CD4-positive, alpha-beta T cell treated with Interleukin-4 for 1 hour (primary cell): ENCODE measurements around the gene ADAMTS12.

Experiments
- DNase-seq, 2 donors: peaks; one replicate each; pipeline ENCODE4 v3.0.0-alpha.2; 2020 to 2022

The ADAMTS12 gene

DNA sequence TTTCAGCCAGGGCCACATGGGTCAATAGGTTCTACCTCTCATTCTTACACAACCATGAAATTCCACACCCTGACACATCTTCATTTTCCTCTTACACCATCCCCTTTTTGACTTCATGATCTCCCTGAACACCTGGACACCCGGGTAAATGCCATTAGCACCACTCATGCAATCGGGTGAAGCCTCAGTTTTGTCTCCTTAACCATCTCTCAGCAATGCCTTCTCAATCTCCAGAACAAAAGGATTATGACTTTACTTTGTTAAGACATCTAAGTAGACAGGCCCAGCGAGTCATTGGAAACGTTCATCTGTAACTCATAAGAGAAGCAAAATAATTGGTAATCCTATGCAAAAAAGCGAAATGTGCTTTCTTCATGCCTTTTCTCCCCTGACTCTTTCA is 49.9 kb downstream of the ADAMTS12 start:
- DNase-seq, result no peak

DNA sequence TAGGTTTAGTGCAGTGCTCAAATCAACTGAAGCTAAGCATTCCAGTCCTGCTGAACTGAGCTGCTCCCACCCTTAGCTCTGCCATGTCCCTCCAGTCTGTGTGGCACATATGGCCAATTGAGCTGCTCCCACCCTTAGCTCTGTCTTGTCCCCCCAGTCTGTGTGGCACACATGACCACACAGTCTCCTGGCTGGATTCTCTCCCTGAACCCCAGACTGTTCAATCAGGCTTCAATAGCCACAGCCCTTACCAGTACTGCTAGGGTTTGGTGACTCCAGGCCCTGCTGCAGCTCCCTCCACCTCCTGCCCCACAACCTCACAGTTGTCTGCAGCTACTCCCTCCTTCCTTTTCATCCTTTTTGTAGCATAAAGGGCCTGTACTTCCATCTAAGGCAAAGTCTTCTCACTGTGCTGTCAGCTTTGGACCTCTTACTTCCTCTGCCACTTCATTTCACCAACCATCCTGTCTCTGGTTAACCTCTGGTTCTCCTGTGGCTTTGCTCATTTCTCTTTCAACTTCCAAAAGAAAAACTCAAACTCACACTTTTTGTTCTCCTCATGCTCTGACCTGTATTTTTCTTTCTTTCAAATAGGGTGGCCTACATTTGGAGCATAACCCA is 50.8 kb downstream of the ADAMTS12 start:
- no peak for DNase-seq

DNA sequence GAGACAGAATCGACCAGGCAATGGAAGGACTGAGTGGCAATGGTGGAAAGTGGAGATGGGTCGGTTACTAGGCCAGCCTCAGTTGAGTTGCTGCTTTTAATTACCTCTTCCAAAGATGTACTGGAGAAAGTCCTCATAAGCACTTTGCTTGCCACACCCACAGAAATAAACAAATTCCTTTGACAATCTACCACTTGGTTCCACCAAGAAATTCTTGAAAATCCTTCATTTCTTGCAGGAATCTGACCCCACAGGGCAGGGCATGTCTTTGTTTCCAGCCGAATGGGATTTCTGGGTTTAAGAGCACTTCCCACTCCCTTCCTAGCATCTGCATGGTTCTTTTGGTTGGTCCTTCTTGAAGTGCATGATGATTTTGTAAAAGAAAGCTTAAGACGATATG is 54.5 kb downstream of the ADAMTS12 start:
- DNase-seq, result no peak

DNA sequence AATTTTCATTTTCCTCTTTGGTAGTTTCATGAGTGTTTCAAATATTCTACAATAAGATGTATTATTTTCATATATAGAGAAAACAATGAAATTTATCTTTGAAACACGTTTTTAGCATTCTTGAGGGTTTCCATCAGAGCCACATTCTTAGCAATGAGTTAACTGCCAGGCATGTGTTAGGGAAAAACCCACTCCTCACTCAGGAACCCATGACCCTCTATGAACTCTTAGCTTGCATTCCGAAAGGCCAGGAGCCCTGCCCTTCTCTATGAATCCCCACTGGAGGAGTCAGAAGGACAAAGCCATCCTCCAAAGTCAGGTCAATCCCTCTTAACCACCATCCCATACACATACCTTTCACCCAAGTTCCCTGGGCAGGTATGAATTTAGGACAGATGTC is 57.5 kb downstream of the ADAMTS12 start:
- no peak for DNase-seq

DNA sequence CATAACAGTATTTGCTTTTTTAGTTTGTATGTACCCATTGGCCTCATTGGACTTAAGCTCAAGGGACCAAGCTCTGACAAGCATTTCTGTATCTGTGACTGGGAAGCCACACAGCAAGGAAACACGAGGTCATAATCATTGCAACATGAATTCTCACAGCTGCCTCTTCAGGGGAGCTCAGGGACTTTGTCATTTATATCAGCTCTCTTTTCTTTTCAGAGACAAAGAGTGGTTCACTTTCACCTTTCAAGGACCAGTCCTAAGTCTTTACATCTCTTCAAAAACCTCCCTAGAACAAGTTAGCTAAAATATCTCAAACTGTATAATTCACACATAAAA is 58.6 kb downstream of the ADAMTS12 start:
- no peak for DNase-seq

DNA sequence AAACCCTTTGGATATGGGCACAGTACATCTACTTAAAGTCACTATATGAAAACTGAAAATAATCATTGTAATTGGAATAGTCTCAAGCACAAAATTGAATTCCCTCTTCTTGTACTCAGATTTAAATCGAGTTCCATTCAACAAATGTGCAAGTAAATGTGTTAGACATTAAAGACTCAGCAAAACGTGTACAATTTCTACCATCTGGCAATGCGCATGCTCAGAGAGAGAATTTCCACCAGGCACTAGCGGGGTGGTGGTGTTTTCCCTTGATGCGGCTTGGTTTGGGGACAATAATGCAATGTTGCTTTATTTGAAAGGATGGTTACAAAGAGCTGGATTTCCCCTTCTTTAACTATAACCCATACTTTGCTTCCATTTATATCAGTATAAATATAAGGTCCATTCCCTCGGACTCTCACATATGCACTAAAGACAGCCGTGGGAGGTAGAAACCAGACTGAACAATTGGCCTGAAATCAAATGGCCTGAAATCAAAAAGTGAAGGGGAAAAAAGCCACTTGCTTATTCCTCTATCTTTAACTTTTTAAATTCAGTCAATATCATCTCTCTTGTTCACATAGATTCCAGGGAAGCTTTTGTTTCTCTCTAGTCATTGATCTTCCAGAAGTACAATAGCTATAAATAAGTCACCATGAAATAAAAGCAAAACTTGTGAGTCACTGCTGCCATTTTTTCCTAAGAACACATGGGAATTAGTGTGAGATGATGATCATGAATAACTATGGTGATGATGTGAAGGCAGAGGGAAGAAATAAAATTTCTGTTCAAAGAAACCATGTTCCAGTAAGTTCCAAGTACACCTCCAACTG is 59.2 kb downstream of the ADAMTS12 start:
- DNase-seq, result no peak

DNA sequence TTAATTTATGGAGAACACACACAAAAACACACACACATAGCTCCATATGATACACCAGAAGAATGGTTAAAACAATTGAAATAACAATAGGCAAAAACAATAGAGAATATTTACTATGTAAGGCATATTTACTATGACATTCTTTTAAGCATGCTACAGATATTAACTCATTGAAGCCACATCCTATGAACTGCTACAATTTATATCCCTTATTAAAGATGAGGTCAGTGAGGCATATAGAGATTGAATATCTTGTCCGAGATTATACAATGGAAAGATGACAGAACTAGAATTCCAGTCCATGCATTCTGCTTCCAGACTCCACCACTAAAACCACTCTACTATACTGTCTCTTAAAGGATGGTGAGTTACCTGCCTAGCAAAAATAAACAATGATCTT is 60.7 kb downstream of the ADAMTS12 start:
- no peak for DNase-seq

DNA sequence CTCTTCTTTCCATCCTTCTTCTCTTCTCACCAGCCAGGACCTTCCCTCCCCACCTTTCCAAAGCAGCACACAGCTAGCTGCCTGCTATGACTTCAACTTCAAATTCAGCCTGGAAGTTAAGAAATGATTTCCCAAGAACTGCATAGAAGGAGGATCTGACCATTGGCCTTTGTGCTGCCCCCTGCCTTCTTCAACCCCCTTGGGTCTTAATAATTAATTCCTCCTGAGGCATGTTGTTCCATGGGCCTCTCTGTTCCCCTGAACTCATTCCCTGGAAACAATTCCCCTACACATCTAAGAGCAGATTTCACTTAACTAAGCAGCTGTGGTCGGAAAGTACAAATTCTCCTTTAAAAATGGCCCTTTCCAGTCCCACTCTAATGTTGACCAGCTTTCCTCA is 62.4 kb downstream of the ADAMTS12 start:
- DNase-seq, result no peak

DNA sequence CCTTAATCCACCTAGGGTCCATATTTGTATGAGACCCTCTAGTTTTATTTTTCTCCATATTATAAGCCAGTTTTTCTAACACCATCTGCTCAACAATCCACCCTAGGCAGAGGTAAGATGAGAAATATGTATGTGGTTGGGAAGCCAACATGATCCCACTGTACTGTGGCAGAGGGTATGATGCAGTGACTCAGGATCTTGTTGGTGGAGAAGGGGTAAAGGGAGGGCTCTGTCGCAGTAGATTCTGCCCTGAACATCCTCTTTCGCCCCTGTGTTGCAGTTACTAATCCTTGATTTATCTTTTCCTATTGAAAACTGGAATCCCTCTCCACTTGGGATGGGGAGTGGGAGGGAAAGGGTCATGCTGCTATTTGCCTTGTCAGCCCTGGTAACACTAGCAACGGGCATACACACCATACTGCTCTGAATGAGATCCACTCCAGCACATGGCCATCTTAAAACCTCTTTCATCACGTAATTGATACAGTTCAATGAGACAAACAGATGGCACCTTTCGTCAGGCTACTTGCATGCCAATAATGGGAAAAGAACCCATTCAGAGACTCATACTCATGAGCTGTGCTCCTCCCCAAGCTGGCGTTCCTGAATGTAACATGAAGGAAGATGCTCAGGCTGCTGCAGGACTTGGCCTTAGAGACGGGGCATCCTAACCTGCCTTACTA is 63.0 kb downstream of the ADAMTS12 start:
- no peak for DNase-seq

DNA sequence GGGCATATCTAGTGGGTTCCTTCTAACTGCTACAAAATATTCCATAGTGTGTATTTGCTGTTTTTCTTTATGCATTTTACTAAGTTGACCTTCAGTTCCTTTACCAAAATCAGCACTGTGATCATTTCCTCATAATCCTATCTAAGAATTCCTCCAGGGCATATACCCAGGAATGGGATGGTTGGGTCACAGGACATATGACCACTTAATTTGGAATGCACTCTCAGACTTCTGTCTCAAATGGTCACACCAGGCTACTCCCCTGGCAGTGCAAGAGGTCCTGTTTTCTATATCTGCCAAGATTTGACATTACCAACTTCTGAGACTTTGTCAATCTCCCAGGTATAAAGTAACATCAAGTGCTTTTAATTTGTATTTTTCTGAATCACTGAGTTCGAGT is 63.9 kb downstream of the ADAMTS12 start:
- no peak for DNase-seq

DNA sequence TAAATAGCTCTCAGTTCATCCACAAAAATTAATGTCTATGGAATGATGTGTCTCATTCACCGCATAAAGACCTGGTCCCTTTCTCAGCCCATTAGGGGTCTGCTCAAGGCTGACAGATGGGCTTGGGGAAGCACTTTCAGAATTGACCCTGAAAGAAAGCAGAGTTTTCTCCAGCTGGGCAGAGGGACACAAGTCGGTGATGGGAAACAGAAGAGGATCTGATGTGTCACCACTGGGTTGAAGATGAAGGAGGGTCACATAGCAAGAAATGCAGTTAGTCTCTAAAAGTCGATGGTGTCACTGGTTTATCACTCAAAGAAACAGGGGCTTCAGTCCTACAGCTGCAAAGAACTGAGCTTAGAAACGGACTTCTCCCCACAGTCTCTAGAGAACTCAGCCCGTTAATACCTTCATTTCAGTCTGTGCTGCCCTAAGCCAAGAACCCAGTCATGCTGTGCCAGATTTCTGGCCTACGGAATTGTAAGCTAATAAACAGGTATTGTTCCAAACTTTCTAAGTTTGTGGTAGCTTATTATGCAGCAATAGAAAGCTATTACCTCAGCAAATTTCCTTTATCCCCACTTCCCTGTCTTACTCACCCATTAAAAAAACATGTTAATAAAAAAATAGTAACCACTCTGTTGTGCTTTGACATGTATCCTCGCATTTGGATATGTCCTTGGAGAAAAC is 64.6 kb downstream of the ADAMTS12 start:
- DNase-seq, result no peak

DNA sequence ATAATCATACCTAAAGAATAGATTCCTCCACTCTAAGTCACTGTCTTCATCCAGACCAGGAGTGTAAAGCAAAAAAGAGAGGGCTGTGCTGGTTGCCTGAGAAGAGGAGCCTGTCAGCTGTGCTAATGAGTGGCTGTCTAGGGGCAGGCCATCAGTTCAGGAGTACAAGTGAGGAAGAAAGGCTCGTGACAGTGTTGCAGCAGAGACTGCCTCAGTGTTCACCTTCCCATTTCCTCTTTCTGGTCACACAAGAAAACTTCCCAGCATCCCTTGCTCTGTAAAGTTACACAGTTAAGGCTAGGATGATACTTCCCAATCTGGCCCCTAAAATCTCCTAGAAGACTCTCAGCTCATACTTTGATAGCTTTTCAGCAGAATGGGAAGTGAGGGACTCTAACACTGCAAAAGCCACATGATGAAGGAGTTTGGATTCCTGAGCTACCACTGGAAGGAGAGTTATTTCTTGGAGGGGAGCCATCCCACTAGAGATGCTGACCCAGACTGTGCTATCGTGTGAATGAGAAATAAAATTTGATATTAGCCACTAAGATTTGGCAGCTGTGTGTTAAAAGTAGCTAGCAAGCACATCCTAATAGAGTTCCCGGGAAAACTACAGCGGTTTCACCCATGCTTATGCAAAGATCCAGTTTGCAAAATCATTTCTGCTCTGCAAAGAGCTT is 67.1 kb downstream of the ADAMTS12 start:
- no peak for DNase-seq

DNA sequence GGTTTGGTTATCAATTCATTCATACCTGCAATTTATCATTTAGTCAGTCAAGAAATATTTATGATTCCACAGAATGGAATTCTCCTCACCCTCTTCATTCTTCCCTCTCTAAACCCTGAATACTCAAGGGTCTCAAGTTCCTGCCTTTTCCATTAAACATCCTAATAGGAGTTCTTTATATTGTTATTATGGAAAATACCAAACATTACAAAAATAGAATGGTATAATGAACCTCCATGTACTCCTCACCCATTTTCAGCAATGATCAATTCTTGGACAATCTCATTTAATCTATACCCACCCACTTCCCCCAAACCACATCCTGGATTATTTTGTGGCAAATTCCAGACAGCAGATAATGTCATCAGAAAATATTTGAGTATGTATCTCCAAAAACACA is 74.5 kb downstream of the ADAMTS12 start:
- no peak for DNase-seq

DNA sequence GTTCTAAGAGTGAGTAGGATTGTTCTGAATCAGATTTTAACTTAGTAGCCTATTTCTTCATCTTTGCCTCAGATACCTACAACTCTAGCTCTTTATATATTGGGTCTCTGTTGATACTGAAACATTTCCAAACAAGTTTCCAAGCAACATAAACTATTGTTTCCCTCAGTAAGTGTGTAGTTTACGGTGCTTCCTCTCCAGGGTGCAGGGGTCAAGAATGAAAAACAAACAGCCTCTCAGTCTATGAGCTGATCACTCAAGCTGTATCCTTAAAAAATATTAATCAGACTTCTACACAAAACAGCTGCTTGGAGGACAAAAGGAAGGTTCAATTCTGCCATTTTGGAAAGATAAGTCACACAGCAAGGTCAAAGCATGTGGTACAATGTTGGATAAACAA is 75.0 kb downstream of the ADAMTS12 start:
- no peak for DNase-seq

DNA sequence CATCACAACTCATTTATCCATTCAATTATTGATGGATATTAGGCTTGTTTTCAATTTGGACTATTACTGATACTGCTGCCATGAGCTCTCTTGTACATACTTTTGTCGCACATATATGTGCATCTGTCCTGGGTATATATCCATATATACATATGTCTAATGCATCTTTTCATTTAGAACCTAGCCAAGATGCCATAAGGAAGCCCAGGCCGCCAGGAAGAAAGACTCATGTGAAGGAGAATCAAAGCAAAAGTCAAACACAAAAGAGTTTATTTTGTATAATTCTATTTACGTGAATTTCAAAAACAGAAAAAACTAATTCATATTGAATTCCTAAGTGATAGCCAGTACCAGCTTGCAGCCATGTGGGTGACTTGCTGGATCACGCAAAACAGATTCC is 79.0 kb downstream of the ADAMTS12 start:
- no peak for DNase-seq

DNA sequence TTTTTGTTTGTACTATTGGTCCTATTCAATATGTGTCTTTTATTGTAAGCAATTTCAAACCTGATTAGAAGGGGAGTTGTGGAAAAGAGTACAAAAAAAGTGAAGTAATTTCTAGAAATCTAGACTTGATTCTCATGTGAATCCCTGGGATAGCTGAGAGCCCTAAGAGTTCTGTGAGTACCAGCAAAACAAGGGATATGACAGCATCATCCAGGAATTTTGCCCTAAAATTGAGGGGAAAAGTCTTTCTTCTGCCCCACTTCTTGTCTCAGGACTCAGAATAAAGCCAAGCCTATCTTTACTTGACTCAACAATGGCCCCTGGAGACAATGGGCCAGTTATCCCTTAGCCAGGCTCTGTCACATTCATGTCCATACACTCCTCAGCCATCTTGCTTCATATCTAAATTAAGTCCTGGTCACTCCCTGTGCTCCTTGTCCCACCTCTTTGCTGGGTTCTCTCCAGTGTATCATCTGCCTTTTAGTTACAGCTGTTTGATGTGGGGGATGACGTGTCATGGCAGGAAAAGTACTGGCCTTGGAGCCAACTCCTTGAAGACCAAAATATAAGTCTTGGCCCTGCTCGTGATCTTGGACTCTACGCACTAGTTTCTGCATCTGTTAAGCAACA is 81.2 kb downstream of the ADAMTS12 start:
- DNase-seq, result no peak

DNA sequence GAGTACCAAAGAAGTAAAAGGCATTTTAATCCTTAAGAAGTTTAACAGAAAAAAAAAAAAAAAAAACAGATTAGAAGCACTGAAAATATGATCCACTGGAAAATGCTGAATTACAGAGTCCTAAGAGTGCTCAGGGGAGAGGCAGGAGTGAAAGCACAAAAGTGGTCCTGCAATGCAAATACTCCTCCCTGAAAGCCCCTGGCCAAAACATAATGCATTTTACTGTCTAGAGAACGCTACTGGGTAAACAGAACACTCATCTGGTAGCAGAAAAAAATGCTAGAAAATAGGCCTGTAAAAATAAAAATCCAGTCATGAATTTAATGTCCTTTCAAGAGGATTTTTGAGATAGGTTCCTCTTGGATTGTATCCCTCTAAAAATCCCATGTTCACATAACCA is 81.9 kb downstream of the ADAMTS12 start:
- DNase-seq, result no peak

DNA sequence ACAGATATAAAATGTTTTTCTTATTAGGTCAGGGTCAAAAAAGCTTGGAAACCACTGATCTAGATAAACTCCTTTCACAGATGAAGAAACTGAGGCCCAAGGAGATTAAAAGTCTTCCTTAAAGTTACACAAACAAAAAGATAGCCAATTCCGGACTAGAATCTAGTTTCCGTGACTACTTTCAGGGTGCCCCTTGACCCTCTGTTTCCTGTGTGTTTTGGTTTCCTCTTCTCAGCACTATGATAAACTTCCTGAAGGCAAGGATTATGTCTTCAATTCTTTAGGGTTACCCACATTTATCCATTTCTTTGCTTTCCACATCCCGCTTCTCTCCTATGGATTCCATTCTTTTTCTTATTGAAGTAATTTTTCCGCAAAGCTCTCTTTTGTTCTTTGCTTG is 83.1 kb downstream of the ADAMTS12 start:
- no peak for DNase-seq

DNA sequence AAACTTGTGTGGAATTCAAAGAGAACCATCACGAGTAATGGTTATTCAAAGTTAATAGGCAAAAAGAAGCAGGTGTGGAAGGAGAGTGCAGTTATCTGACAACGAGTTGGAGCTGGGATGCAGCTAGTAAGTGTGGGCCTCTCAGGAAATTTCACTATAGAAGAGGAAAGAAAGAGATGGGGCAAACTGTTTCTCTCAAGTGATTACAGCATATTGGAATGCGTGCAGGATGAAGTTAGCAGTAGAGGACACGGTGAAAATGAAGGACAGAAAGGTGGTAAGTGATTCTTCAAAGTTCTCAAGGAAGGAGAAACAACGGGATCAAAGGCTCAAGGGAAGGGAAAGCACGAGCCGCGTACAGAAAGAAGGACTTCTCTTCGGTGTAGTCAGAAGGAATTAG is 84.0 kb downstream of the ADAMTS12 start:
- DNase-seq, result no peak

DNA sequence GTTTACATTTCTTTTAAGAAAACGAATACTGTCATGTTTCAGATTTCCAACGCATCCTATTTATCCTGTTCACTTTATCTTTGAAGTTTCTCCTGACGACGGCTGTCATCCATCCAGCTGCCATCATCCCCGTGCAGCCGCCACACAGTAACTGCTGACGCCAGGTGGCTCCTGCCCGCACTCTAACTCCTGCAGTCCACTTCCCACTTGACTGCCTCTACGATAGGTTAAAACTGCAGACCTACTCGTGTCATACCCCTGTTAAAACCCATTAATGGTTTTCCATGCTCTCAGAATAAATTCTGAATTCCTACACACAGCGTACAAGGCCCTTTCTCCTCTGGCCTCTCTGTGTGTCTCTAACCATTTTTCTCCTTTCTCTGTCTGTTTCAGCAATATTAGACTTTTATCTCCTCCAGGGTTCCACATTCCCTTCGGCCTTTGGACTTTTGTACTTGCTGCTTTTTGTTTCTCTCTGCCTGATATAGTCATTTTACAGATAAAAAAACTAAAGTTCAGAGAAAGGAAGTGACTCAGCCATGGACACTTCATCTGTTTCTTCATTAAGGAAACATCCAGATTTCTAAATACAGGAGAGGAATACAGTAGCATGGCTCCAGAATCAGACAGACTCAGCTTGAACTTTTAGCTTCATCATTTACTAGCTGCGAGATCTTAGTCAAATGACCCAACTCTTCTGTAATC is 84.9 kb downstream of the ADAMTS12 start:
- no peak for DNase-seq

DNA sequence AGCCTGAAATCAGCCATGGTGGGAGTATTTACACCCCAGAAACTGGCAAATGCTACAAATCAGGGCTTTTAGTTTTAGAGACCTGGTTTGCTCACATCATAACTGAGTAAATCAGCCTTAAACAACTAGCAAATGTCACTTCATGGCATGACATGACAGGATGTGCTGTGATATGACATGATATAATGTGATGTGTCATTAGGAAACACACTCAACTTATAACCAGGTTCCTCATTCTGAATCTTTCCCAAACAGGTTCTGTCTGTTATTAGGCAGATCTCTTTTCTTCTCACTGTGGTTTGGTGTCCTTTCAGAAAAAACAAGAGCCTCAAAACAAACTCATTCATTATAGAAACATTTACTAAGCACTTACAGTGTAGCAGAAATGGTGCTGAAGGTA is 90.5 kb downstream of the ADAMTS12 start:
- DNase-seq, result no peak
